ENCODE data around the gene IRX5.

DNA sequence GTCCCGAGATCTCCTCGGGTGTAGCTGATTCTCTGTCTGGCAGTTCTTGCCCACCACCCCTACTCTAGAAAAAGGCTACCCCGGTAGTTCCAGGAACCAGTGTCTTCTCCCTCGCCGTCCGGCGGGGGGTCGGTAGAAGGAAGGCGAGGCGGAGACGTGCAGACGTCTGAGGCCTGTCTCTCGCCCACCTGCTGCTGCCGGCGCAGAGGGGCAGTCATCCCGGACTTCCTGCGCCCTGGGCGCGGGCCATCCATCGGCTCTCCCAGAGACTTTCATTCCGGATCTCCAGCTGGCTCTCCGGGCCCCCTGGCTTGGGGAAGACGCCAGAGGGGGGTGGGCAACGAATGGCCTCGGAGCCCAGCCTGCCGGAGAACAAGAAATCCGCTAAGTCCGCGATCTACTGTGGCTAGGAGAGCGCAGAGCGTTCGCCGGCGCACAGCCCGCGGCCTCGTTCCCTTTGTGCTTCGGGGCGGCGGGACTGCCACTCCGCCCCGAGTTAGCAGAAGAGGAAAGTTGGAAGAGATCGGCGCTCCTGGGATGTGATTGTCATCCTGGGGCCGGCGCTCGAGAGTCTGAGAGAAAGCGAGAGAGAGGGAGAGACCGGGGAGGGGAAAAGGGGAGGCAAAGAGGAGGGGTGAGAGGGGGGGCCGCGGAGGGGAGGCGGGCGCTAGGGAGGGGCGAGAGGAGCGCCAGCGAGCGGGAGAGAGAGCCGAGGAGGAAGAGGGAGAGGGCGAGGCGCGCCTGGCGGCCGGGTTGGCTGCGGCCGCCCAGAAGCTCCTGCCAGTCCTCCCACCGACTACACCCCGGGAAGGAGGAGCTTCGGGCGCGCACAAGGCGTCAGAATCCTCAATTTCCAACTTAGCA, at the start of gene IRX5:
- TF ChIP-seq, protein P1, sequence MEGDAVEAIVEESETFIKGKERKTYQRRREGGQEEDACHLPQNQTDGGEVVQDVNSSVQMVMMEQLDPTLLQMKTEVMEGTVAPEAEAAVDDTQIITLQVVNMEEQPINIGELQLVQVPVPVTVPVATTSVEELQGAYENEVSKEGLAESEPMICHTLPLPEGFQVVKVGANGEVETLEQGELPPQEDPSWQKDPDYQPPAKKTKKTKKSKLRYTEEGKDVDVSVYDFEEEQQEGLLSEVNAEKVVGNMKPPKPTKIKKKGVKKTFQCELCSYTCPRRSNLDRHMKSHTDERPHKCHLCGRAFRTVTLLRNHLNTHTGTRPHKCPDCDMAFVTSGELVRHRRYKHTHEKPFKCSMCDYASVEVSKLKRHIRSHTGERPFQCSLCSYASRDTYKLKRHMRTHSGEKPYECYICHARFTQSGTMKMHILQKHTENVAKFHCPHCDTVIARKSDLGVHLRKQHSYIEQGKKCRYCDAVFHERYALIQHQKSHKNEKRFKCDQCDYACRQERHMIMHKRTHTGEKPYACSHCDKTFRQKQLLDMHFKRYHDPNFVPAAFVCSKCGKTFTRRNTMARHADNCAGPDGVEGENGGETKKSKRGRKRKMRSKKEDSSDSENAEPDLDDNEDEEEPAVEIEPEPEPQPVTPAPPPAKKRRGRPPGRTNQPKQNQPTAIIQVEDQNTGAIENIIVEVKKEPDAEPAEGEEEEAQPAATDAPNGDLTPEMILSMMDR (IDR thresholded peaks at IDR 0.05 in 8 of 11, conservative IDR thresholded peaks at IDR 0.05 in 3 of 11): no peak
- TF ChIP-seq POLR2A (IDR thresholded peaks at IDR 0.05) (no peak), POLR2AphosphoS5 (IDR thresholded peaks at IDR 0.05) (peak in 1 of 3 donors; percentile 32)

Measured in spleen (tissue), 7 donors.